NCI-H774 (cell line): ENCODE data around the gene DDAH2.

ENCODE experiments used
- DNase-seq: peaks from one replicate; lab custom pipeline; 2025; lab: John Stamatoyannopoulos, UW

Gene DDAH2, protein sequence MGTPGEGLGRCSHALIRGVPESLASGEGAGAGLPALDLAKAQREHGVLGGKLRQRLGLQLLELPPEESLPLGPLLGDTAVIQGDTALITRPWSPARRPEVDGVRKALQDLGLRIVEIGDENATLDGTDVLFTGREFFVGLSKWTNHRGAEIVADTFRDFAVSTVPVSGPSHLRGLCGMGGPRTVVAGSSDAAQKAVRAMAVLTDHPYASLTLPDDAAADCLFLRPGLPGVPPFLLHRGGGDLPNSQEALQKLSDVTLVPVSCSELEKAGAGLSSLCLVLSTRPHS

GRCh38 chr6:31728767-31729514, at the start of gene DDAH2:
DDAH2 (minus strand) TSS chr6:31729299; CDS start chr6:31729161, 138 bp downstream.
- DNase-seq: no peak

DNA sequence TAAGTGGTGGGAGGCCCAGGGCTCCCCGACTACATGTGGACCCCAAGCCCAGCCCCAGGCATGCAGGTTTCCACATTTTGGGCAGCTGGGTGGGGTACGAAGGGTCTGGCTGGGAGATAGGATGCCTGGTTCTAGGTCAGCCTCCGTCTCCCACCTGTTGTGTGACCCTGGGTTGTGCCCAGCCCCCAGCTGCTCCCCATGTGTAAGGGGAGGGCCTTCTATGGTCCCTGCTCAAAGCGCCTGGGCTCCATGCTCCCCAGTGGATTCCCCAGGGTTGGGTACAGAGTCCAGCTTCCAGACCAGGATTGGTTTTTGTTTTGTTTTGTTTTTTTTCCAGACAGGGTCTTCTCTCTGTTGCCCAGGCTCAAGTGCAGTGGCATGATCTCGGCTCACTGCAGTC, 49.1 kb upstream of the DDAH2 start:
- DNase-seq: no peak

GRCh38 chr6:31777667-31778050, 48.6 kb upstream of the DDAH2 start:
- no peak for DNase-seq

DNA sequence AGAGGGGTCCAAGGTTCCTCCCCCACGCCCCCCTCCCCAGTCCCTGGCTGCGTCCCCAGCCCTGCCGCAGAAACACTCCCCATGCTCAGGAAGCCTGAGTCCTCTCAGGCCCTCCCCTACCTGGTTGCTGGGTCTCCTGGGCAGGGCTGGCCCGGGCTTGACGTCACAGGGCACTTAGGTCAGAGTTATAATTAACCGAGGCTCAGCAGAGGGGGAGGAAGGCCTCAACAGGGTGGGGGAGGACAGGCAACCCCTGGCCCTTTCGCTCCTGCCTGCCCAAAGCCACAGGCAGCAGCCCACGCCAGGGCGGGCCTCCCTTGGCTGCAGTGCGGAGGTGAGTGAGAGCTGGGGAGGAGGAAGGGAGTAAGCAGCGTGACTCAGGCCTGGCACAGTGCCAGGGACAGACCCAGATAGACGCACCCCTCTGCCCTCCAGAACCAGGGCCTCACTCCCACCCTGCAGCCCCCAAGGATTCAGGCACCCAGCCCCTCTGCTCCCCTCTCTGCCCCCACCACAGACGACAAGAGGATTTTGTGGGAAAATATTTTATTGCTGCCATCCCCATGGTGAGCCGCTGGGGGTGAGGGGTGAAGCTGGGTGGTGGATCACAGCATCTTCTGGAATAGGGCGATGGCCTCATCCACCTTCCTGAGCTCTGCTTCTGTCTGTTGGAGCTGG, 48.0 kb upstream of the DDAH2 start, which contains the start of gene VWA7:
Gene VWA7, minus strand, starts transcription at position 340 of the 678 bp plus-strand sequence. CDS start 549 bp downstream, outside the sequence.
- peak; percentile 67 for DNase-seq

GRCh38 chr6:31776485-31776988, 47.4 kb upstream of the DDAH2 start:
- no peak for DNase-seq

GRCh38 chr6:31775633-31776484, 46.8 kb upstream of the DDAH2 start:
- DNase-seq: no peak

GRCh38 chr6:31775184-31775583, 46.1 kb upstream of the DDAH2 start:
- no peak for DNase-seq

DNA sequence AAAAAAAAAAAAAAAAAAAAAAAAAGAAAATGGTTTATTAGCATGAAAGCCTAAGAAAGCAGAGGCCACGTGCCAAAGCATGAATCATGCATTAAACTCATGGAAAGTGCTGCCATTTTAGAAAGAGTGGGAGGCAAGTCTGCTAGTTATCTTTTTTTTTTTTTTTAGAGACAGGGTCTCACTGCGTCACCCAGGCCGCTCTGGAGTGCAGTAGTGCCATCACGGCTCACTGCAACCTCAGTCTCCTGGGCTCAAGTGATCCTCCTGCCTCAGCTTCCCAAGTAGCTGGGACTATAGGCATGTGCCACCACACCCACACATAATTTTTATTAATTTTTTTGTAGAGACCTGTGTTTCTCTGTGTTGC, 42.9 kb upstream of the DDAH2 start:
- no peak for DNase-seq

GRCh38 chr6:31770860-31771259, 41.8 kb upstream of the DDAH2 start:
- DNase-seq: no peak

GRCh38 chr6:31769684-31770371, 40.7 kb upstream of the DDAH2 start:
- peak; percentile 34 for DNase-seq

DNA sequence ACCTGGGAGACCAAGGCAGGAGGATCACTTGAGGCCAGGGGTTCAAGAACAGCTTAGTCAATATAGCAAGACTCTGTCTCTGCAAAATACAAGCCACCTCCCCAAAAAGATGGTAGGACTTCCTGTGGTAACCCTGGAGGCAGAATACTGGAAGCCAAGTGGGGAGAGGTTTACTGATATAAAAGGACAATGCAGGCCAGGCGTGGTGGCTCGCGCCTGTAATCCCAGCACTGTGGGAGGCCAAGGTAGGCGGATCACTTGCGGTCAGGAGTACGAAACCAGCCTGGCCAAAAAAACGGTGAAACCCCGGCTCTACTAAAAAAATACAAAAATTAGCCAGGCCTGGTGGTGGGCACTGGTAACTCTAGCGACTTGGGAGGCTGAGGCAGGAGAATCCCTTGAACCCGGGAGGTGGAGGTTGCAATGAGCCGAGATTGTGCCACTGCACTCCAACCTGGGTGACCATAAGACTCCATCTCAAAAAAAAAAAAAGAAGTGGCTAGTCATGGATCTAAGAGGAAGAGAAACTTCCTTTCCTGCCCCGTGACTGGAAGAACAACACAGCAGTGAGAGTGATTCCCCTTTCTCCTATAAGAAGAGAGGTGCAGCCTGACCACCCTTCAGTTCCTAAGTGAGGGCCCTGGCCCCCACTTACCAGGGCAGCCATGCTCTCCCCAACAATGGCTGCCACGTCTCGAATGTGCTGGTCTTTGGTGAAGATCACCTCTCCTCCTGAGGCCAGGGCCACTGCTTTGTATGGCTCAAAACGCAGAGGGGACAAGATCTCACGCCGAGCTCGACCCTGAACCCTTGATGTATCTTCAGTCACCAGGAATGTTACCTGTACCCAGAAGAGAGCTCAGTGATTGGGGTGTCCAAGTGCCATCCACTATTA, 39.5 kb upstream of the DDAH2 start:
- no peak for DNase-seq

- no peak for DNase-seq
Observed at GRCh38 chr6:31767096-31767645, 38.1 kb upstream of the DDAH2 start.

DNA sequence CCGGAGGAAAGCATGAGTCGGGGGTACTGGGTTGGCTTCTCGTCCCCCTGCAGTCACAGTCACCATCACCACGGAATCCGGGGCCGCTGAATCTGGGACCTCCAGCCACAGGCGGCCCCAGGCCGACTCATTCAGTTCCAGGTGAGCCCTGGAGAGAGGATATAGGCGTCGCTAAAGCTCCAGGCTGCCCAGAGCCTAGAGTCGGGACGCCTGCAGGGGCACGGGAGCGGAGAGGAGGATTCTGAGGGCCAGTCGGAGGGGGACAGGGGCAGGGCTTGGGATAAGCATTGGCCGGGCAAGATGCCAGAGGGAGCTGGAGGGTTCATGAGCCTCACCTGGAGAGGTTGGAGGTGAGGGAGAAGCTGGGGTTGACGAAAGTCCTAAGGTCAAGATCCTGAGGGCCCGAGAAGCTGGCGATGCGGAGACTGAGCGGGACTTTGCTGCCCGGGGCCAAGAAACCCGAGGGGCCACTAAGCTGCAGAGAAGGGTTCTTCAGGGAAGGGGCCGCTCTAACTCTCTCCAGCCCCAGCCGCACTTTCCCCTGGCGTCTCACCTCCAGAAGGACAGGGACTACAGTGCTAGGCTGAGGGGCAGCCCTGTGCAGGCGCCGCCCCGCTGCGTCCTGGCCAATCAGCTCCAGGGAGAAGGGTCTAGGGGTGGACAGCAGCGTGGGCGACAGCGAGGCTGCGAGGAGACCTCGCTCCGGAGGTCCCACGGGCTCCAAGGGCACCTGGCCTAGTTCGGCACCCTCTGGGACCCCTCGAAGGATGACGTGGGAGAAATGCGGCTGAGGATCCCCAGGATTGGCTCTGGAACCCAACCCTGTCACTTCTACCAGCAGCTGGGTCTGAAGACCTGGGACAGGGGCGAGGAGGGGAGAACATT, 37.1 kb upstream of the DDAH2 start:
- no peak for DNase-seq

DNA sequence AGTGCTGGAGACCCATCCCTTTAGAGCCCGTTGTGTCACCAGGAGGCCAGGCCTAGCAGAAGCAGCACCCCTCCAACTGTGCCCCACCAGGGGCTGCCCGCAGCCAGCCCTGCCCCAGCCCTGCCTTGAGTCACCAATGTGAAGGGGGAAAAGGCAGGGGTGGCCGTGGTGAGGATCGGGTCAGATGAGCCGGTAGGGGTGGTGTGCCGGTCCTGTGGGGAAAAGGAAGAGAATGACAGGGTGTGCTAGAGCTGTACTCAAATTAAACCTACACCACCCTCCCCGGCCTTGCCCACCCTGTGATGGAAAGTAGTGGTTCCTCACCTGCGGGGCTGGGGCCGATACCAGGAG, 36.4 kb upstream of the DDAH2 start:
- no peak for DNase-seq

DNA sequence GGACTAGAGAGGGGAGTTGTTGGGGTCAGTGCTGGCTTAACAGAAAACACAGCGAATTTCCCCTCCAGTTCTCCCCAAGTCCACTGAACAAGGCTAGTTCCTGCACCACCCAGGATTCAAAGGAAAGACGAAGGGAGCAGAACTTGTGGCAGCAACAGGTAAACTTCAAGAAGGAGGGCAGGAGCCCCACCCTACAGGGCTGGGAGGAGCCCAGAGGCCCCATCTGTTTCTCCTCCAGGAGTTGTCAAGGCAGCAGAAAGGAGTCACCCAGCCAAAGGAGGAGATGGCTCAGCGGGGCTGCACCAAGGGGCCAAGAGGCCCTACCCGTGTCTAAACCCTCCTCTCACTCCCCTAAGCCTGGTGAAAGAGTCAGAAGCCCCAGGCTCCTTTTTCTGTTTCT, 35.1 kb upstream of the DDAH2 start:
- DNase-seq: no peak

GRCh38 chr6:31763619-31763940, 34.5 kb upstream of the DDAH2 start:
- DNase-seq: no peak

DNA sequence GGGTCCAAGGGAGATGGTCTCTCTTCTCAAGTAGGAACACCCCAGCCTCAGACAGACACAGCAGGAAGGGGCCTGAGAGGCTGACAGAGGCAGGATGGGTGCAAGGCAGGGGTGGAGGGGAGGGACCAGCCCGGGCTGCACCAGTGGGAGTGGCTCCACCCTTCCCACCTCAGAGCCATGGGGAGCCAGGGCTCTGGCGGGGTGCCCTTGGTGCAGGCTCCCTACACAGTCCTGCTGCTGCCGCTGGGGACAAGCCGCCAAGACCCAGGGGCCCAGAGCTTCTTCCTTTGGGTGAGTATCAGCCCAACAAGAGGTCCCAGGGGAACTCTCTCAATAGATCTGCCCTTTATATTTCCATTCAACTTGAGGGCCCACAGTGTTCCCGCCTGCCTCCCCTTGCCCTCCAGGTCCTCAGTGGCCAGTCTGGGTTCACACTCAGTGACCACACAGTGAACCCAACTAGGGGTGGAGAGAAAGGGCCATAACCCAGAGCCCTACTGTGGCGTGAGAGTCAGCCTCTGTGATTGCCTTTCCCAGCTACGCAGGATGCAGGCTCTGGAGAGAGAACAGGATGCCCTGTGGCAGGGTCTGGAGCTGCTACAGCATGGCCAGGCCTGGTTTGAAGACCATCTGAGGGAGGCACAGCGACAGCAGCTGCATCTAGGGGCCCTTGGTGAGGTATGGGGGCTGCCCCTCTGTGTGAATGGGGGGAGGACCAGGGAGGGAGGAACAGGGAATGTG, 33.9 kb upstream of the DDAH2 start:
- no peak for DNase-seq

DNA sequence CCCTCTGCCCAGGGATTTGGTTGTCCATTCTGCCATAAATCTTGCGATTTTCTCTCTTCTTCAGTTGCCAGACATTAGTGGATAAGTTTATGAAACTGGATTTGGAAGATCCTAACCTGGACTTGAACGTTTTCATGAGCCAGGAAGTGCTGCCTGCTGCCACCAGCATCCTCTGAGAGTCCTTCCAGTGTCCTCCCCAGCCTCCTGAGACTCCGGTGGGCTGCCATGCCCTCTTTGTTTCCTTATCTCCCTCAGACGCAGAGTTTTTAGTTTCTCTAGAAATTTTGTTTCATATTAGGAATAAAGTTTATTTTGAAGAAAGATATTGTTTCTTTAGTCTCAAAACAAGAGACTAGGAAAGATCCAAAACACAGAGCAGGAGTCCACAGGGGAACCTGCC, 33.3 kb upstream of the DDAH2 start, which contains the start of gene SAPCD1:
Gene SAPCD1, plus strand, starts transcription at position 301 of the 400 bp plus-strand sequence. CDS start 399 bp downstream, outside the sequence.
- DNase-seq: no peak
